HCT116 (cell line): ENCODE results near the gene AQP12B.

Experiments used
- TF ChIP-seq, protein P1 (sequence below), 3 experiments: fragments of 200-600 bp in 1 of 3; sonication (generic) in 1 of 3; IDR thresholded peaks in 2 of 3; conservative IDR thresholded peaks in 1 of 3; 2 replicates each; pipeline ENCODE4 v1.5.1; 2012 to 2017; ENCODE audit warnings: low read depth in 2 of 3, low read length in 2 of 3, antibody characterized with exemption in 1 of 3, borderline replicate concordance in 1 of 3, control low read depth in 1 of 3, mild to moderate bottlenecking in 1 of 3, mixed read lengths in 1 of 3, mixed run types in 1 of 3, moderate library complexity in 1 of 3; ENCODE audit not compliant: insufficient read depth in 1 of 3
- TF ChIP-seq, protein P2 (sequence below): IDR thresholded peaks from 2 replicates; pipeline ENCODE4 v1.6.1; 2012

DNA sequence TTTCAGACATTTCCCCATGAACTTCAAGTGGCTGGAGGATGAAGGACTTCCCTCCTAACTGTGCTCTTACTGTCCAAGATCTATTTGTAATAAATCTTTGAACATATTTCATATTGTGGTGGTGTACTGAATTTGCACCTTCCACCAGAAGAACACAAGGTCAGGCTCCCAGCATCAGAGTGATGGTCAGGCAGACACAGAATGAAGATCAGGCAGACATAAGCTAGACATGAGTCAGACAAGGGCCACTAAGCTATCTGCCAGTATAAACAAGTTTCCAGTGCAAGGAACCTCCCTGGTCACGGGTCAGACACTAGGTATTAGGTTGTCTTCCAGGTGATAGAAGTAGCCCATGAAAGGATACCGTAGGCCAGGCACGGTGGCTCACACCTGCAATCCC, 20.0 kb downstream of the AQP12B start:
- TF ChIP-seq, protein P1, sequence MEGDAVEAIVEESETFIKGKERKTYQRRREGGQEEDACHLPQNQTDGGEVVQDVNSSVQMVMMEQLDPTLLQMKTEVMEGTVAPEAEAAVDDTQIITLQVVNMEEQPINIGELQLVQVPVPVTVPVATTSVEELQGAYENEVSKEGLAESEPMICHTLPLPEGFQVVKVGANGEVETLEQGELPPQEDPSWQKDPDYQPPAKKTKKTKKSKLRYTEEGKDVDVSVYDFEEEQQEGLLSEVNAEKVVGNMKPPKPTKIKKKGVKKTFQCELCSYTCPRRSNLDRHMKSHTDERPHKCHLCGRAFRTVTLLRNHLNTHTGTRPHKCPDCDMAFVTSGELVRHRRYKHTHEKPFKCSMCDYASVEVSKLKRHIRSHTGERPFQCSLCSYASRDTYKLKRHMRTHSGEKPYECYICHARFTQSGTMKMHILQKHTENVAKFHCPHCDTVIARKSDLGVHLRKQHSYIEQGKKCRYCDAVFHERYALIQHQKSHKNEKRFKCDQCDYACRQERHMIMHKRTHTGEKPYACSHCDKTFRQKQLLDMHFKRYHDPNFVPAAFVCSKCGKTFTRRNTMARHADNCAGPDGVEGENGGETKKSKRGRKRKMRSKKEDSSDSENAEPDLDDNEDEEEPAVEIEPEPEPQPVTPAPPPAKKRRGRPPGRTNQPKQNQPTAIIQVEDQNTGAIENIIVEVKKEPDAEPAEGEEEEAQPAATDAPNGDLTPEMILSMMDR (IDR thresholded peaks at IDR 0.05 in 2 of 3, conservative IDR thresholded peaks at IDR 0.05 in 1 of 3; ENCODE audit: borderline replicate concordance in 1 of 3, insufficient read depth in 1 of 3, low read depth in 2 of 3, low read length in 2 of 3), result no peak
- TF ChIP-seq, protein P2, sequence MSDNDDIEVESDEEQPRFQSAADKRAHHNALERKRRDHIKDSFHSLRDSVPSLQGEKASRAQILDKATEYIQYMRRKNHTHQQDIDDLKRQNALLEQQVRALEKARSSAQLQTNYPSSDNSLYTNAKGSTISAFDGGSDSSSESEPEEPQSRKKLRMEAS, result no peak
